ENCODE measurements around the gene PEX10. TPM values are rescaled to one million over a fixed set of nuclear protein-coding genes. Genes with fewer than 3 reads are reported as not detected.

PEX10 gene
- total and polyA plus RNA-seq, 2 of the 8 experiments (the other 6 are each of a cell fraction or from before 2014, with no cell fraction given) = 24.3 to 26.9 TPM

DNA sequence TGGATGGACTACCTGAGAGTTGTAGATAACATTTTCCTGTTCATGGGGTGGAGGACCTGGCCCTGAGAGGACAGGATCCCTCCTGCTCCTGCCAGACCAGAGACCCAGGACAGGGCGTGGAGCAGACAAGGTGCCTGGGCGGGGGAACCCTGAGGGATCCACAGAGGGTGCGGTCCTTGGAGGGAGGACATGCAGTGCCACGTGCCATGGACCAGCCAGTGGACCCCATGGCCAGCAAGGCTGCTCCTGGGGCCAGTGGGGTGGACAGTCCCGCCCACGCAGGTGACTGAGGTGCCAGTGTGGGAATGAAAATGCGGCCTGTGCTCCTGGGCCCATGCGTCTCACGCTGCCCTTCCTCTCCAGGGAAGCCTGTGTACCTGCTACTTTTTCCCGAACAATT is 17.1 kb downstream of the PEX10 start:
- Histone ChIP-seq H3K9me3 (ENCODE audit: insufficient read depth in 2 of 2, low read depth in 1 of 2, low read length in 1 of 2) (no peaks in the 10 kb centered on the region), H2BK12ac (ENCODE audit: low read depth, low read length) (no peak overlapping the region), H4K5ac (ENCODE audit: insufficient read length, low read depth, low read length) (no peak overlapping the region), H3K27me3 (replicated peaks in 1 of 4; ENCODE audit: control insufficient read depth in 3 of 4, extremely low read depth in 1 of 4, insufficient read depth in 3 of 4, low read length in 3 of 4) (no peaks in the 10 kb centered on the region), H3K4ac (replicated peaks; ENCODE audit: insufficient read length, low read depth, low read length) (no peak overlapping the region), H4K91ac (replicated peaks; ENCODE audit: insufficient read length, low read length) (no peak overlapping the region), H2BK120ac (replicated peaks; ENCODE audit: low read depth, low read length) (no peak overlapping the region), H3K23ac (ENCODE audit: insufficient read length) (no peak overlapping the region), H2BK5ac (ENCODE audit: low read depth, low read length) (no peak overlapping the region), H3K4me1 (replicated peaks in 1 of 4; ENCODE audit: control insufficient read depth in 3 of 4, insufficient read depth in 4 of 4, low read length in 3 of 4) (peaks cover 0 to 9% (median 2%) of the 10 kb centered on the region in 4 experiments; a peak in 6 of 7 replicates), H3K9ac (replicated peaks in 1 of 4; ENCODE audit: extremely low read depth in 1 of 4, low read depth in 3 of 4, low read length in 3 of 4) (no peak overlapping the region), H2BK20ac (ENCODE audit: low read length) (no peak overlapping the region), H3K4me2 (ENCODE audit: insufficient read depth in 1 of 2, low read depth in 2 of 2, low read length in 2 of 2) (no peak overlapping the region), H2BK15ac (ENCODE audit: low read length) (no peak overlapping the region), H3K18ac (ENCODE audit: extremely low read depth, low read length) (no peak overlapping the region), H3K4me3 (ENCODE audit: extremely low read depth in 1 of 4, insufficient read depth in 2 of 4, low read depth in 3 of 4, low read length in 4 of 4) (no peak overlapping the region), H3K79me1 (ENCODE audit: low read depth, low read length) (peaks cover 12% of the 10 kb centered on the region), H3K36me3 (ENCODE audit: control insufficient read depth in 2 of 4, insufficient read depth in 4 of 4, low read length in 3 of 4) (peaks cover 3 to 32% (median 15%) of the 10 kb centered on the region in 4 experiments; a peak in 7 of 8 replicates), H3K56ac (replicated peaks; ENCODE audit: insufficient read length, low read depth, low read length) (no peak overlapping the region), H2AK5ac (ENCODE audit: low read depth, low read length) (no peak overlapping the region), H3K27ac (ENCODE audit: low read depth, low read length) (no peak overlapping the region), H4K8ac (ENCODE audit: extremely low read depth, insufficient read depth, low read length) (peak overlapping the region; percentile 54; the same call in 1 of the 2 replicates), H3K23me2 (ENCODE audit: low read depth, low read length) (peaks cover 6% of the 10 kb centered on the region; the same call in 1 of the 2 replicates), H2AFZ (ENCODE audit: low read length) (no peak overlapping the region), H3K14ac (ENCODE audit: insufficient read length) (no peak overlapping the region), H3K79me2 (ENCODE audit: control insufficient read depth in 1 of 2, insufficient read depth in 2 of 2, low read length in 2 of 2) (peaks cover 4 to 35% of the 10 kb centered on the region in 2 experiments; a peak in 3 of 4 replicates), H4K20me1 (replicated peaks in 1 of 2; ENCODE audit: control insufficient read depth in 1 of 2, insufficient read depth in 2 of 2, low read length in 2 of 2) (peaks cover 7 to 11% of the 10 kb centered on the region in 2 experiments)
- FAIRE-seq (no peak), DNase-seq (ENCODE audit: low read depth in 1 of 2, low spot score in 2 of 2) (no peak)
- ChIA-PET POLR2A (ENCODE audit: partially characterized antibody) (interaction anchor here (1.2 to 4.1 kb wide), 3 partner anchors 7 to 12 kb away, joined by 5 to 29 read pairs (median 29); no protein-coding TSS in a partner anchor), CTCF (ENCODE audit: partially characterized antibody) (interaction anchor here (1.0 to 2.7 kb wide), 3 partner anchors 12 to 14 kb away, joined by 3 to 18 read pairs (median 4); no protein-coding TSS in a partner anchor)
- TF ChIP-seq MAFK (IDR thresholded peaks at IDR 0.05; ENCODE audit: low read depth, low read length) = no peak
- TF ChIP-seq SP4 (IDR thresholded peaks at IDR 0.05; ENCODE audit: low read length) = no peak
- no peak for TF ChIP-seq ASH2L (IDR thresholded peaks at IDR 0.05; ENCODE audit: low read length)
- TF ChIP-seq HDAC2 (IDR thresholded peaks at IDR 0.05; ENCODE audit: borderline replicate concordance in 1 of 2, low read depth in 2 of 2, low read length in 2 of 2) = no peak
- no peak for TF ChIP-seq GABPA (IDR thresholded peaks at IDR 0.05; ENCODE audit: borderline replicate concordance, insufficient read depth, low read length)
- no peak for TF ChIP-seq KDM1A (IDR thresholded peaks at IDR 0.05; ENCODE audit: borderline replicate concordance, low read length)
- TF ChIP-seq BCL11A (IDR thresholded peaks at IDR 0.05; ENCODE audit: low read depth in 2 of 2, low read length in 2 of 2) = no peak
- 93% methylated on average over 10 of the region's 10 CpGs; no CpG with 5 or more reads in 1 of the 2 experiments for WGBS, 2 experiments (ENCODE audit: extremely low coverage in 1 of 2, insufficient coverage in 1 of 2, insufficient read length in 1 of 2, insufficient replicate concordance in 2 of 2, low coverage in 1 of 2, low lambda C conversion rate in 2 of 2, missing lambda C conversion rate in 1 of 2)

All from H1 (cell line).